ENCODE results near the gene PNLIPRP2.
A peak's percentile ranks its signal among the peaks of the same experiment; 100 is the strongest.

PNLIPRP2 gene

DNA sequence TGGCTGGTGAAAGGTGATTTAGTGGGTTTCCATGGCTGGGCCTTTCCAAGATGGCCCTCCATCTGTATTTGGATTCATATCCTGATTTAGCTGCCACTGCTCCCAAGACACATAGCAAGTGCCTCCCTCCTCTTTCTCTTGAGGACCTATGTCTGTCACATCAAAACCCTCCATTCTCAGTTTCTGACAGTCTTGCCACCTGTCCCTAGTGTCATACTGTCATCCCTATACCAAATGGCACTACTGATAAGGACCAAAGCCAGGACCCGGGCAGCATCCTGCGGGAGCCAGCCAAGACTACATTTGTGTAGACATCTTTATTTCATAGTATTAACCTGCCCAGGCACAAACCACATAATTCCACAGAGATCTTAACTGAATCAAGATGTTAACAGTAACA is 34.8 kb downstream of the PNLIPRP2 start:
- DNase-seq (ENCODE audit: low spot score), result no peak

DNA sequence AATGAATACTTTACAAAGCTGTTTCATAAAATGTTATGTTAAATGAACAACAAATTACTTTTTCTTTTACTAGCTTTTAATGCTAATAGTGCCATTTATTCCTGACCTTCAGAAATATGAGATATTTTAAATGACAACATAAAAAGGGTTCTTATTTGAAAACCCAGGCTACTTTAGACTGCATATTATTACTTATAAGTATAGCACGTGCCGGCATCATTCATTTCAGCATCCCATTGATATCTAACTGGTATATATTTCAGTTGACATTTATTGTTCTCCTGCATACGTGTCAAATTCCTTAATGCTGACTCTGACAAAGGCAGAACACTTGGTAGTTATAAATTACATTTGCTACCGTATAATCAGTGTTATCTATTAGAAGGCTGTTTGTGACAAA is 35.3 kb downstream of the PNLIPRP2 start:
- DNase-seq (ENCODE audit: low spot score), result no peak

DNA sequence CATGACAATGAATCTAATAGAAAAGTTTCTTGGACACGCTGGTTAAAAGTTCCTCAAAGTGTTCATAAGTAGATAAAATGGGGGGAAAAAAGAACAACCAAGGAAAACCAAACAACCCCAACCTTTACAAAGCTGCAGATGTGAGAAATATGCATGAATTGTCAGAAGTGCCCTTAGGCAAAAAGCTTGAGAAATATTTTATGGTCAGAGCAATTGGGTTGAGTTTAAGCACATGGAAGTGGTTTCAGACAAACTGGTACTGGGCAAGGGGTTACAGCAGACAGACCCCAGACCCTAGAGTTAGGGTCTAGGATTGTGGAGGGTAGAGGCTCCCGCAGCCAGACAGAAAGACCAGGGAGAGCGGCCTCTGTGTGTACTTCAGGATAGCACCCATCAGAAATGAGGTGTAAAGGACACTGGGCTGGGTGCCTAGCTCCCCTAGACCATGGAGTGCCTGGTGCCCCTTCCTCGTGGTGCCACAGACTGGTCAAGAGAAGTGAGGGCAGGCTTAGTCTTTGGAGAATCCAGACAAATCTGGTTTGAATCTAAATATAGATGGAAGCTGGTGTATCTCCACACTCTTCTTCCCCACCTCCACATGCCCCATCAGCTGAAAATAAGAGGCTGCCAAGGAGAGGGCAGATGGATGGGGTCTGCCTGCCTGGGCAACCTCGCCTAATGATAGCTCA is 37.3 kb downstream of the PNLIPRP2 start:
- no peak for DNase-seq (ENCODE audit: low spot score)

DNA sequence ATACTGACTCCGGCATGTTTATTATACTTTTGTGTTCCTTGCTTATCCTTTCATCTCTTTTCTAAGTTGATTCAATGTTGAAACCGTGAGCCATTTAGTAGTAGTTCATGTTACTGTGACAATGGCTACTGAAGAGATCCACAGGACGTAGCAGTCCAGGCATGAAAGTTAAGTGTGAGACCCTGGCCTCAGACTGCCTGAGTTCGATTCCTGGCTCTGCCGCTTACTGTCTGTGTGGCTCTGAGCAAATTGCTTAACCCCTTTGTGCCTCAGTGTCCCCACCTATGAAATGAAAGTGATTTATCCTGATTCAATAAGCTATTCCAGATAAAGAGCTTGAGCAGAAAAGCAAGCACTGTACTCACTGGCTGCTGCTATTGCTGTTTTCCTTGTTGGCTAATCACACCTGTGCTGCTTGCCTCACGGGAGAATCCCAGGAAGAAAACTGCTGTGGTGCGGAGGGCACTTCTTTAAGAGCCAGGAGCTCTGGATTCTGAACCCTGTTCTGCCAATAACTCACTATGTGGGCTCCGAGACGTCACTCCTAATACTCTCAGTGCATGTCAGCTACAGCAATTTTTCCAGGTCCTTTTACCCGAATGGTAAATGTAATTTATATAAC is 38.4 kb downstream of the PNLIPRP2 start:
- DNase-seq (ENCODE audit: low spot score), result no peak

DNA sequence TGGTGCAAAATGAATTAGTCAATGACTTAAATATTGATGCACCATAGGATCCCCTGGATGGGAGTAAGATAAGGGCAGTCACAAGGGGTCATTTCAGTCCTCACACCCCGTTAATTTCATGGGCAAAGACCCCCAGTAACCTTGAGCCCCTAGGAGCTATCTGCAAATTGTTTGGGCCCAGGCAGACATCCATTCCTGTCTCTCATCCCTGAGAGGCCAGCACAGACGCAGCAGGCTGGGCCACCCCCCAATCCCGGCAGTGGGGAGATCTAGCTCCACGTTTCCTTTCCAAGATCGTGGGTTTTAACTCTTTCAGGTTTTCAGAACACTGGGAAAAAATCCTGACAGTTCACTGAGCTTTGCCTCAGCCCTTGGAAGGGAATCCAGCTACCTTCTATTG is 40.1 kb downstream of the PNLIPRP2 start:
- no peak for DNase-seq (ENCODE audit: low spot score)

DNA sequence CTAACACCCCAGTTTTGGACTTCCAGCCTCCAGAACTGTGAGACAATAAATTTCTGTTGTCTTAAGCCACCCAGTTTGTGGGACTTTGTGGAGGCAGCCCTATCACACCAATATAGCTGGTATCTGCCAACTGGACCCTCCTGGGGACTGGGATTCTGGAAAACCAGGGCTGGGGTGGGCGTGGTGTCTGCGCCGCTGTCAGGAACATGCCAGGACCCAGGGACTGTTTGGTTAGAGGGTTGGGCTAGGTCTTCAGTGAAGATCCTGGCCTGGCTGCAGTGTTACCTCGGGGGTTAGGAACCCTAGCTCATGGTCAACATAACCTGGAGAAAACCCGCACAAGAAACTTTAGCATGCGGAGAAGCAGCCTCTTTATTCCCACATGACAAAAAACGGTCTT is 42.6 kb downstream of the PNLIPRP2 start:
- DNase-seq (ENCODE audit: low spot score), result no peak

DNA sequence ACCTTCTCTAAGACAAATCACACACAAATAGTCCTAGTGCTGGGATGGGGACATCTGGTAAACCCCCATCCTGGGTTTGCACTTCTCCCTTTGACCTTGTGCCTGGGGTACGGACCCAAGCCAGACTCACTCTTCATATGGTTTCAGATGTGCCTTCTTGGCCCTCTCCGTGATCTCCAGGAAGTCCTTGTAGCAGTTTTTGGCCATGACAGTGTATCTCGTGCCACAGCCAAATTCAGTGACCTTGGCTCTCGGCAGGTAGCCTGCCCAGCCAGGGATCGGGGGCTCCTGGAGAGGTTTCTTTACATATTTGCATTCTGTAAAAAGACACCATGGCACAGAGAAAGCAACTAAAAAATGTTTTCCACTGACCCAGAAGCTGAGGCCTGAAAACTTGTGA is 43.9 kb downstream of the PNLIPRP2 start:
- no peak for DNase-seq (ENCODE audit: low spot score)

DNA sequence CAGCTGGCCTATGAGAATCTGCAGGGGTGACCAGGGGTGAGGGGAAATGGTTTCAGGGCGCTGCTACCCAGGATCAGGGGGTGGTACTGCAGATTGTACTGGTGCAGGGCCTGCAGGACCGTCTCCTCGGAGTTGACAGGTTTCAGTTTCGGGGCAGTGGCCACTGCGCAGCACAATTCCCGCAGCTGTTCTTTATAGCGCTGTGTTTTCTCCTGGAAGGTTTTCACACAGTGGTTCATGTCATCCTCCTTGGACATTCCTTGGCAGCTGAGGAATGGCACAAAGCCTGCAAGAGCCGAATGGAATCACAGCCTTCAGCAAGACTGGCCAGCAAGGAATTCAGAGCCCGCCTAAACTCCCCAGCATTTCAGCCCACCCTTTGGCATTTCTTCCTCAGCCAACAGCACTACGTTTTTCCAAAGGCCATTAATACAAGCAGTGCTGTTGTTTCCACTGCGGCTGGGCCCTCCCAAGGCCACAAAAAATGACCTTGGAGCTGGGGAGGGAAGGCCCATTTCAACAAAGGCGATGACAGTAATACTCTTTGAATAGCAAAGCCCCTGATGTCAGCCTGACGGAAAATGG is 44.9 kb downstream of the PNLIPRP2 start:
- no peak for DNase-seq (ENCODE audit: low spot score)

DNA sequence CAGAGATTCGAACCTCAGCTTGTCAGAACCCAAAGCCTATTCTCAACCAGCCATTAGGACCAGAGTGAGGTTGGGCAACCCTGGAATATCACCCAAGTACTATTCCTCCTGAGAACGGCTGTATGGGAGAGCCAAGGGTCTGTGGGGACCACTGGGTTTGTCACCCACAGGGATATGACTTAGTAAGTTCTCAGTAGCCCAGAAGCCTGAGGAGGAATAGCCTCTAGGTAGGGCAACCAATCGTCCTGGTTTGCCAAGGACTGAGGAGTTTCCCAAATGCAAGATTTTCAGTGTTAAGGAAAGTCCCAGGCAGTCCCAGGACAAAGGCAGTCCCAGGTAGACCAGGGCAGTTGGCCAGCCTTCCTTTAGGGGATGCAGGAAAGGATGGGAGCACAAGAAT is 46.7 kb downstream of the PNLIPRP2 start:
- DNase-seq (ENCODE audit: low spot score), result no peak

DNA sequence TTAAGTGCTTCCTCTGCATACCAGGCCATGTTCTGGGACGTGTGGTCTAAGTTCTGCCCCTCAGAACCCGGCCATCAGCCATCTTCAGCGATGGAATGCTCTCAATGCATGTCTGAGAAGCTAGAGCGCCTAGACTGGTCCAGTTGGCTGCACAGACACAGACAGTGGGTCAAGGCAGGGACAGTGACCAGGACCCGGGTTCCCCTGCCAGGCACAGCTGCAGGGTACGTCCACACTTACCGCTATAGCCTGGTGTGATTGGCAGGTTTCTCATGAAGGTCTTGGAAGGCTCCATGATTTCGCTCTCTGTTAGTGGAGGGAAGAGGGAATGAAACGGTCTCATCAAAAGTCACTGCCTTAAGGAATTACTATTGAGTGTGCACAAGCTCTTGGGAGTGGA is 47.3 kb downstream of the PNLIPRP2 start:
- DNase-seq (ENCODE audit: low spot score), result no peak

DNA sequence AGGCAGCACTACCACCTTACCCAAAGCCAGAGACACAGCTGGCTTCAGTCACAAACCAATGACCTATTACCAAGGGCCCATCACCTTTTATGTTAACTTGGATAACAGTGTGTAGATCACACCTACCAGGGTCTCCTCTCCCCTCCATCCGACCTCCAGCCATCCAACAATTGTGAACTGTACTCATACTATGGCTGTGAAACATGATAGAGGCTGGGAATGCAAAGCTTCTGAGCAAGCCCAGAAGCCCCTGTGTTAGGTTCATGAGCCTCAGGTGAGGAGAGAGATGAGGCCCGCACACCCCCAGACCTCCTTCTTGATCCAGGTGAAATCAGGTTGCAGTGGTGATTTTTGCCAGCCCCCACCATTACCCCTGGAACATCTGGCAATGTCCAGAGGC is 47.7 kb downstream of the PNLIPRP2 start:
- no peak for DNase-seq (ENCODE audit: low spot score)

DNA sequence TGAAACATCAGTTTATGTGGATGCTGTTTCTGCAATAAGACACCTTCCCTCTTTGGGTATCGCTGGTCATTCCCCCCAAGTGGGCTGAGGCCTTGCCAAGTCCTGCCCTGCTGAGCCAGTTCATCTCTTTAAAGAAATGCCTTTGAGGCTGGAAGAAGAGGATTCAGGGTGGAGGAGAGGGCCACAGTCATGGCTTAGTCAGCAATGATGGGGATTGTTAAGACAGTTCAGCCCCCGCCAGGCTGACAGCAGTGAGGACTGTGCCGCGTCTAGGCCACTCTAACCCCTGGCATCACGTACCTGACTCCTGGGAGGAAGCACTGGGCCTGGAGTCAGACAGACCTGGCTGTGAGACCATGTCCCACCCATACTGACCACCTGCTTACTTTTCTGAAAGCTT is 48.3 kb downstream of the PNLIPRP2 start:
- no peak for DNase-seq (ENCODE audit: low spot score)

DNA sequence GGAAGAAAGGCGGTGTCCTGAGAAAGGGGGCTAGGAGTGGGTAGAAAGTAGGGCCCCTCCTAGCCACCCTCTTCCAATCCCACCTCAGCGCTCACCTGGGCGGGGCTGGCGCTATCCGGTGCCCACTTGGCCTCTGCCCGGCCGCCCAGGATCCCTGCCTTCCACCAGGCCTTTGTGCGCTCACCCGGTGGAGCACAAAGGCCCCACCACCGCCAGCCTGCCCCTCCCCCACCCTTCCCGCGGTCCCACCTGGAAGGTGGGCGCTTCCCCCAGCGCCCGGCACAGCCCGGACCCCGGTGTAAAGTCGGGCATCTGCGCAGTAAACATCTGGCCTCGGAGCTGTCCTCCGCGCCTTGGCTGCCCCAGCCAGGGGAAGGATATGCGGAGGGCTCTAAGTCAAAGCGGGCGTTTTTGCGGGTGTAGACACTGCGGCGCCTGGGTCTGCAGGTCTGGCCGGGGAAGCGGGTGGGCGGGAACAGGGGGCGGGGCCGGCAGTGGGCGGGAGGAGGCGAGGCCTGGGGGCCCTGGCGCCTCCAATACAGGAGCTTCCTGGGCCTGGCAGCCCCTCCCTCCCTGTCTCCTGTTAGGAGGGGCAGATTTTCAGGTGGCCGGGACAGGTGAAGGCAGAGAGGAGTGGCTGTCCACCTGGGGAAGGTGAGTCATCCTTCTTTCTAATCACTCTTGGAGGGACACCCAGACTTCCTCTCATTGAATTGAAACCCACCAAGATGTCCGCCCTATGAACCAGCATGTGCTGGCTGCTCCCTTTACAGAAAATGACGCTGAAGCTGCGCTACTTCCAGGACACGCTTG is 49.3 kb downstream of the PNLIPRP2 start:
- peak; percentile 83 for DNase-seq (ENCODE audit: low spot score)

DNA sequence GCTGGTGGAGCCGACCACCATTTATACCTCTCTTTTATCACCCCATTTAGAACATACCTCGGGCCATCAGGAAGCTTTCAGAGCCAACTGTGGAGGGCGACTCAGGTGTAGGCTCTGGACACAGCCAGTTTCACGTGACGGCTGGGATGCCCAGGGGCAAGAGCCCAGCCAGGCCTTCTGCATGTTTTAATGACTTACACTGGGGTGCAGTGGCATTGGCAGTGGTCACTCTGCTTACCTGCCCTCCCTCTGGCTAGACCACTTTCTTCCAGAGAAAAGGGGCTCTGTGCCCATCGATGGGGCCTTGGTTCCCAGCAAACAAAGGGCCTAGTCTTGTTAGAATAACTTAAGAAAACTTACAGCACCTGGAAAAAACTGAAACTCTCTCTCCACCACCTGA is 50.0 kb downstream of the PNLIPRP2 start:
- no peak for DNase-seq (ENCODE audit: low spot score)

DNA sequence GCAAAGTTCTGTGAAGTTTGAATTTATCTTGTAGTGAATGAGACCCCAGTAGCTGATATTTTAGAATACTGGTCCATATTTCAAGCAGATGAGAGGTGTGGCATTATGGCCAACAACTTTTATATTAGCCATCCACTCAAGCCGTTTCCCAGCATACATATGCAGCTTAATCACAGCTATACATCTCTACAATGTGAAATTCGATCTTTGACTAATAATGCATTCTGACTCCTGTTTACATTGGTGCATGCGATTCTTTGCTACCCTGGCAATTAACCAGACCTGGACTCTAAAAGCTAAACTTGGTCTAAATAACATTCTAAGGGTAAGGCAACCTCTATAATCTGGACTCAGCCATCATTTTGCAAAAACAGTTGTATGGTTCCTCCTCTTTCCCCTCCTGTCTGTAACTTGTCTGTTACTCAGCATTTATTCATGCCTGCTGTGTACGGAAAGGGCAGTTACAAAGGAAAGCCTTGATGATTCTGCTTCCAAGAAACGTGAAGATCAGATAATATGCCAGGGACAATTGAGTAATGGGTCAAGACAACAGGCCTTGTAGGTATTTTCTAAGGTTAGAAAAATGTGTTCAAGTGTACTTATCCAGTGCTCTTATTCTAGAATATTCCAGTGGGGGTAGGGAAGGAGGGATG is 50.6 kb downstream of the PNLIPRP2 start:
- DNase-seq (ENCODE audit: low spot score), result no peak

DNA sequence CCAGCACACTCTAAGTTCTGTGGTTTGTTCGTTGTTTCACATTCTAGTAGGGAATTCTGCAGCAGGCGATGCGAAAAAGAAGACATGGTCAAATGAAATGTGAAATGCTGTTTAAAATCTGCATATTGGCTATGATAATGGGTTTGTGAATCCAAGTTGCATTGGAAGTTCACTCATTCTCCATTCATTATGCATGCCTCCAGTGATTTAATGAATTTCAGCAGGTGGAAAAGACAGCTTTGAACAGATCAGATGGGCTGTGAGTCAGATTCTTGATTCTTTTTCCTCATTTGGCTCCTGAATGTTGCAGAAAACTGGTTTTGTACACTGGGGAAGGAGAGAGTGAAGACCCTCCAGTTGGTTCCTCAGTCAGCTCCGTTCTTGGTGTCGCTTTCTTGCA is 52.1 kb downstream of the PNLIPRP2 start:
- no peak for DNase-seq (ENCODE audit: low spot score)

DNA sequence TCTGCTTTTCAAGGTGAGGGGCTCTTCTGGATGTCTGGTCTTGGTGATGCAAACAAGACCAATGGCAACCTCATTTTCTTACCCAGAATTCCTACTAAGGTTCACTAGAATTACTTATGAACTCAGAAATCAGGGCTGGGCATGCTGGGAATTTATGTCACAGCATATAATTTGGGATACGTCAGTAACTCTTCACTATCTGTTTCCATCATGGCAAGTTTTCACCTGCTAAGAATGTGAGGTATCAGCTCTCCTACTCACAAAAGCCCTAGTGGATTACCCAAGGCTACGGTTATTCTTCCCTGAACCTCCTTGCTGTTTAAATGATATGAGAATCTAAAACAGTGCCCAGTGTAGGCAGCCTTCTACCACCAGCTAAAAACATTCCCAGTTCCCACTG is 53.1 kb downstream of the PNLIPRP2 start:
- DNase-seq (ENCODE audit: low spot score), result no peak

DNA sequence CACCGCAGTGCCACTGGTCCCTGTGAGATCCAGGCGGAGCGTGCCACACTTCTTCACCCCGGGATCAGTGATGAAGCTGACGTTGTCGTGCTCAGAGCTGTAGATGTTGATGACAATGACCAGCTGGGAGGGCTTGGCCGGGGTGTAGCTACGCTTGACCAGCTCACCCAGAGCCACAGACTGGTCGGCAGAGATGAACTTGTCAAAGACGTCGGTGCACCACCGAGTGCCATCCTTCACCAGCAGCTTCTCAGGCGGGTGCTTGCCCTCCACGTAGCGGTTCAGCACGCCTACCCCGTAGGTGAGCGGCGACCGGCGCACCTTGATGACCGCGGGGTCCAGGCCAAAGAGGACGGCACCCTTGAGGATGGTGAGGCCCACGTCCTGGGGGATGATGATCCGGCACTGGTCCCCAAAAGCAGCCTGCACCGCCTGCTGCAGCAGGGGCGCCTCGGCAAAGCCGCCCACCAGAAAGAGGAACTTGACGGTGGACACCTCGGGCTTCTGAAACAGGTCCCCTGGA is 54.2 kb downstream of the PNLIPRP2 start:
- no peak for DNase-seq (ENCODE audit: low spot score)

DNA sequence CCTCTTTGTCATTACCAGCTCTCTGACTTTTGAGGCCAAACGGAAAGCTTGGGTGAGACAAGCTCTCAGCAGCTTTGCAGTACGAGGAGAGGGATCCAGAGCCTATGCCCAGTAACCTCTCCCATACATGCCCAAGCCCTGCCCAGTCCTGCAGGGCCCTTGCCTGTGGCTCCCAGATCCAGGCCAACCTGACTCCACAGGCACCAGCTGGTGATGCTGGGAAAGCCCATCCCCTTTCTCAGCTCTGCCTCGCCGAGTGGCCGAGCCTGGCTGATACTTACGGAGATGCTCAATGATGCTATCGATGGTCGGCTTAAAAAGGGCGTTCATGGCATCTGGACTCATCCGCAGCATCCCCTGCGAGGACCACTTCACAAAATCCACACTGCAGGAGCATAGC is 55.4 kb downstream of the PNLIPRP2 start:
- DNase-seq (ENCODE audit: low spot score), result no peak

DNA sequence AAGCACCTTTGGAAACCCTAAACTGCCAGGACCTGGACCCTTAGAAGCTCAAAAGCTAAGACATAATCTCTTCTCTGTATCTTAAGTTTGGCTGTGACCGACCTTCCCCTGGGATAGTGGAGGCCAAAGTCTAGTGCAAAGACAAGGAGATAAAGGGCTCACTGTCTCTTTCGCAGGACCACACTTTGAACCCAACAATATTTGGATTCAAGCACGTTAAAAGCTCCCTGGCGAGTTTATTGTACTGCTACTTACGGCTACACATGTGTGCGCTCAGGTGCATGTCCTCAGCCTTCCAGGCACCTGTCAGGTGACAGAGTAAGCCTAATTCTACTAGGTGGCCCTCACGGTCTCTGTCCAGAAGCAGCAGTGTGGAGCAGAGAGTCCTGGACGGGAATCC is 55.9 kb downstream of the PNLIPRP2 start:
- no peak for DNase-seq (ENCODE audit: low spot score)

DNA sequence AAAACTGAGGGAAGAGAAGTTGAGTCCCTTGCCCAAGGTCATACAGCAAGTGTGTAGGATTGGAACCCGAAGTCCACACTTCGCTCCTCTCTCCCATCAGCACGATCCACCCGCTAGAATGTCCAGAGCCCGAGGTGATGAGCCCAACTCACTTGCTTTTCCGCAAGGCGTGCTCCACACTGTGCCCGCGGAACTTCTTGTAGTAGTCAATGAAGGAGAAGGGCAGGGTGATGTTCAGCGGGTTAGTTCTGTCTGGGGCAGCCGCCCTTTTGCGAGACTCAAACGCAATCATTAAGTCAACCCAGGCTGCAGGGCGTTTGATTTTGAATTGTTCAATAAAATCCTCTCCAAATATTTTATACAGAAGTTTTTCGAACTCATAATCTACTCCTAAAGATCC is 58.6 kb downstream of the PNLIPRP2 start:
- DNase-seq (ENCODE audit: low spot score), result no peak

DNA sequence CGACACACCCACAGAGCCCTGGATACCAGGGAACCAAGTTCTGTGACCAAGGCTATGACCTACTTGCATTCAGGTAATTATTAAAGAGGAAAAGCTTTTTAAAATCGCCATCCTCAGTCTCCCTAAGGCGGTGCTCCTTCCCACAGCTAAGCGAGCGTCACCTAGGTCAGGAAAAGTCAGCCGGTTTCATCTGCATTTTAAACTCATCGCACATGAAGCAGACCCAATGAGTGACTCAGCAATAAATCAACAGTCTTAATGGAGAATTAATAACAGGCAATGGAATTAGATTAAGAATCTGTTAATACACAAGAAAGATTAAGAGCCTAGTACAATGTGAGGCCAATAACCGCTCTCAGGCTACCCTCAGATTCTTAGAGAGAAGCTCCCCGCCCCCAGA is 62.4 kb downstream of the PNLIPRP2 start:
- DNase-seq (ENCODE audit: low spot score), result no peak
